Lower leg skin (tissue), 3 donors: ENCODE data around the gene NPIPA7.
"Not testable (repeated sequence)": the region's sequence is repeated elsewhere in the genome, so short reads cannot be mapped to it uniquely, and the experiment has no call there.

ENCODE experiments used
- CTCF ChIP-seq, 3 donors: fragments of 450-650 bp; IDR thresholded peaks; one replicate each; pipeline ENCODE4 v1.5.1; 2016; ENCODE audit warnings: antibody characterized with exemption in 3 of 3, mild to moderate bottlenecking in 3 of 3, moderate library complexity in 2 of 3
- POLR2A ChIP-seq, 2 donors: fragments of 450-650 bp; IDR thresholded peaks; one replicate each; pipeline ENCODE4 v1.6.1; 2016 to 2017; ENCODE audit warnings: antibody characterized with exemption in 2 of 2, mild to moderate bottlenecking in 1 of 2, moderate library complexity in 1 of 2

GRCh38 chr16:16434711-16435110 lies 55.8 kb downstream of the NPIPA7 start:
- TF ChIP-seq CTCF, POLR2A (IDR thresholded peaks at IDR 0.05): not testable (repeated sequence)
